Spleen (tissue), 11 donors: Measurements from ENCODE around the gene CUBN. TPM values are rescaled to one million over a fixed set of nuclear protein-coding genes. Genes with fewer than 3 reads are reported as not detected.

ENCODE experiments used
- DNase-seq: peaks from one replicate; pipeline ENCODE4 v3.0.0-alpha.2; 2020
- H3K27ac ChIP-seq, 8 donors: fragments of 200-600 bp; sonication (generic) in 7 of 8; 1 replicate in 4 of 8; 2 replicates in 4 of 8; pipeline versions ENCODE4 v1.5.0 to v1.8.0; 2016 to 2021; ENCODE audit warnings: inconsistent platforms in 4 of 8, mild to moderate bottlenecking in 4 of 8, moderate library complexity in 1 of 8
- H3K27me3 ChIP-seq, 7 donors: fragments of 200-600 bp; sonication (generic) in 6 of 7; replicated peaks in 1 of 7; 1 replicate in 4 of 7; 2 replicates in 3 of 7; pipeline versions ENCODE4 v1.5.0 to v1.8.0; 2016 to 2021; ENCODE audit warnings: inconsistent platforms in 3 of 7, mild to moderate bottlenecking in 1 of 7
- H3K36me3 ChIP-seq, 6 donors: fragments of 200-600 bp; sonication (generic) in 5 of 6; 1 replicate in 4 of 6; 2 replicates in 2 of 6; pipeline versions ENCODE4 v1.5.0 to v1.8.0; 2016 to 2021; ENCODE audit warnings: inconsistent platforms in 2 of 6
- H3K4me1 ChIP-seq, 6 donors: fragments of 200-600 bp; sonication (generic) in 5 of 6; 1 replicate in 3 of 6; 2 replicates in 3 of 6; pipeline versions ENCODE4 v1.5.0 to v1.8.0; 2016 to 2021; ENCODE audit warnings: inconsistent platforms in 3 of 6
- H3K4me3 ChIP-seq, 8 donors: fragments of 200-600 bp; sonication (generic) in 7 of 8; 1 replicate in 4 of 8; 2 replicates in 4 of 8; pipeline versions ENCODE4 v1.5.0 to v1.8.0; 2016 to 2021; ENCODE audit warnings: inconsistent platforms in 4 of 8, mild to moderate bottlenecking in 4 of 8, moderate library complexity in 2 of 8
- H3K9me3 ChIP-seq, 8 donors: fragments of 200-600 bp; sonication (generic) in 7 of 8; 1 replicate in 4 of 8; 2 replicates in 4 of 8; pipeline versions ENCODE4 v1.5.0 to v1.8.0; 2016 to 2021; ENCODE audit warnings: inconsistent platforms in 4 of 8
- CTCF ChIP-seq, 11 experiments: fragments of 200-600 bp in 7 of 11; fragments of 450-650 bp in 4 of 11; sonication (generic) in 4 of 11; IDR thresholded peaks in 8 of 11; conservative IDR thresholded peaks in 3 of 11; 1 replicate in 7 of 11; 2 replicates in 4 of 11; pipeline versions ENCODE4 v1.4.0 to v1.8.0; 2016 to 2021; ENCODE audit warnings: antibody characterized with exemption in 11 of 11, inconsistent platforms in 4 of 11, mild to moderate bottlenecking in 1 of 11
- POLR2A ChIP-seq, 3 donors: fragments of 450-650 bp; IDR thresholded peaks; one replicate each; pipeline ENCODE4 v1.5.1; 2017; ENCODE audit warnings: antibody characterized with exemption in 3 of 3, mild to moderate bottlenecking in 1 of 3
- POLR2AphosphoS5 ChIP-seq, 3 donors: sonication (generic); formaldehyde crosslinking; IDR thresholded peaks; one replicate each; pipeline ENCODE4 v1.5.1; 2017; ENCODE audit warnings: antibody characterized with exemption in 3 of 3
- WGBS, 5 donors: extraction: QIAGEN DNeasy Blood & Tissue Kit in 3 of 5; methylation state at CpG; one replicate each; pipeline versions ENCODE4 v1.1.5 to v1.1.7; 2013 to 2018; 5-methylcytosine and 5-hydroxymethylcytosine counted together
- intact Hi-C: fragments of 100-400 bp; cut with DNase I; formaldehyde crosslinking; loops from one replicate; pipeline ENCODE4 v1.15.0; 2023; ENCODE audit warnings: low total_unique reads
- polyA plus RNA-seq, 3 donors: library from polyadenylated mRNA; stranded (reverse); fragments of 200-250 nt; gene quantifications; one replicate each; pipeline ENCODE4 v1.2.1, GENCODE V29; 2013
- total RNA-seq, 7 donors: library from RNA; depleted of rRNA in 3 of 7; stranded (reverse); fragments of >200 nt in 3 of 7; fragmentation: NEBNext Ultra II Directional in 4 of 7; extraction: Animal tissue kit (Norgen Biotek cat#: 25700) in 4 of 7; gene quantifications; one replicate each; pipeline versions ENCODE4 v1.1.0 to v1.2.1, GENCODE V29; 2016 to 2021
- donor health status: healthy with polysubstance abuse.
- donor health status: DM: no; HTN: no; CAD: no; lungs with moderate emphysema.
- donor health status: DM: no; HTN: no; CAD: no.
- donor health status: Bipolar disorder and iron deficiency.
- donor health status: healthy.
- donor health status: DM: no; HTN: no; CAD: no.
- donor health status: DM: yes; HTN: yes; CAD: no.

CUBN gene
- total and polyA plus RNA-seq, 10 donors = 0.24 to 12.1 (median 5.4) TPM

DNA sequence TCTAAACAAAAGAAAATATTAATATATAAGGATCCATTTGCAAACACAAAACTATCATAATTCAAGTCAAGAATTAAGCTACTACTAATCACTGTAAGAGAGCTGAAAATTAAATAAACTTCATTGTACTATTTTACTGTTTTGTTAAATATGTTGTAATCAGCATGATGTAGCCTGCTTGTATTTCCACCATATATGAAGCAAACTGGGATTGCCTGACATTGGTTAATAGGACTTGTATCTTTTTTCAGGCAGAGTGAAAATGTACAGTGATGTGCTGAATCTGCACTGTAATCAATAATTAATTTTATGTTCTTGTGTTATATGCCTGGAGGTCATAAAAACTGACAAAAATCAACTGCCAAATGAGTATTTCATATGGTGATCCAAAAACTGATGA is 46.5 kb upstream of the CUBN start:
- intact Hi-C loops = no loop called here
- peaks cover 0 to 26% (median 18%) of the 10 kb centered on the region in 6 donors for H3K4me1 ChIP-seq
- H3K36me3 ChIP-seq = peaks cover 0 to 8% (median 0%) of the 10 kb centered on the region in 6 donors
- H3K4me3 ChIP-seq = no peak overlapping the region
- no peaks in the 10 kb centered on the region for H3K9me3 ChIP-seq
- no peaks in the 10 kb centered on the region for H3K27me3 ChIP-seq
- no peak for DNase-seq
- TF ChIP-seq POLR2A (IDR thresholded peaks at IDR 0.05) (no peak), CTCF (IDR thresholded peaks at IDR 0.05 in 8 of 11, conservative IDR thresholded peaks at IDR 0.05 in 3 of 11) (no peak), POLR2AphosphoS5 (IDR thresholded peaks at IDR 0.05) (no peak)
- peak overlapping the region in 3 of 8 donors; percentile 34 to 46 (median 42) for H3K27ac ChIP-seq

DNA sequence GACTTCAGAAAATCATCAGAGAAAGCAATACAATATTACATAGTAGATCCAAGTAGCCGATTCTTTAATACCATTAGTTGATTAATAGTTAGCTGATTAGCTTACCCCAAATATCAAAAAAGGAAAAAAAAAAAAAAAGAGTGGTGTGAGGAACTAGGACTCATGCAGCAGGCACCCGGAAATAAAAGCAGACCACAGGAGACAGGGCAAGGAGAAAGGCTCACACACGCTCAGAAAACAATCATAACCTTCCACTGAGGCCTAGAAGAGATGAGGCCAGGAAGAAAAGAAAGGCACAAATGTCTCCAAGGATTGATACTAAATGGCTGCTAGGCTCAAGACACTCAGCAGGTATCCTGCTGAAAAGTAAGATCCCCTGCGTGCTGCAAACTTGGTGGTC is 45.9 kb upstream of the CUBN start:
- 36 to 50% (median 44%) methylated on average over 4 of the region's 4 CpGs for WGBS, 5 donors
- Histone ChIP-seq H3K9me3 (no peaks in the 10 kb centered on the region), H3K27ac (peak overlapping the region in 3 of 8 donors; percentile 34 to 46 (median 42)), H3K36me3 (peaks cover 0 to 8% (median 0%) of the 10 kb centered on the region in 6 donors), H3K4me3 (no peak overlapping the region), H3K4me1 (peaks cover 0 to 26% (median 18%) of the 10 kb centered on the region in 6 donors), H3K27me3 (no peaks in the 10 kb centered on the region)
- no peak for TF ChIP-seq CTCF (IDR thresholded peaks at IDR 0.05 in 8 of 11, conservative IDR thresholded peaks at IDR 0.05 in 3 of 11)
- no peak for TF ChIP-seq POLR2A (IDR thresholded peaks at IDR 0.05)
- TF ChIP-seq POLR2AphosphoS5 (IDR thresholded peaks at IDR 0.05) = no peak
- no peak for DNase-seq
- intact Hi-C loops = no loop called here

DNA sequence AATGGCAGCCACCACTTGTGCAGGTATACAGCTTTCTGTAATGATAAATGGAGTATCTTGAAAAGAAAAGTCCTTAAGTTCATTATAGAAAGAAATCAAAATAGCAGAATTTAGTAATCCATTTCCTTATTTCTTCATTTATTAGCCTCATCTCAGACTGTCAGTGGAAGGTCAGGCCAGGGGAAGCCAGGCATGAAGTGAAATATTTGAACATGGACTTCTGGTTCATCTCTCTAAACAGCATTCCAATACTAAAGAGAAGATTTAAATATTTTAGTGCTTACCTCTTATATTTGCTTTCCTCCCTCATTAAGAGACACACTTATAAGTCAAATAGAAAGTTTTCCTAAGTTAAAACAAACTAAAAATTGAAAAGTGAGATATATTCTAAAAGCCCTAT is 45.0 kb upstream of the CUBN start:
- peaks cover 0 to 26% (median 18%) of the 10 kb centered on the region in 6 donors for H3K4me1 ChIP-seq
- H3K4me3 ChIP-seq = no peak overlapping the region
- no peak for TF ChIP-seq POLR2A (IDR thresholded peaks at IDR 0.05)
- TF ChIP-seq CTCF (IDR thresholded peaks at IDR 0.05 in 8 of 11, conservative IDR thresholded peaks at IDR 0.05 in 3 of 11) = no peak
- no peak for TF ChIP-seq POLR2AphosphoS5 (IDR thresholded peaks at IDR 0.05)
- no peak for DNase-seq
- no peak overlapping the region for H3K27ac ChIP-seq
- H3K36me3 ChIP-seq = peaks cover 0 to 8% (median 0%) of the 10 kb centered on the region in 6 donors
- intact Hi-C loops = no loop called here
- H3K27me3 ChIP-seq = no peaks in the 10 kb centered on the region
- H3K9me3 ChIP-seq = no peaks in the 10 kb centered on the region

DNA sequence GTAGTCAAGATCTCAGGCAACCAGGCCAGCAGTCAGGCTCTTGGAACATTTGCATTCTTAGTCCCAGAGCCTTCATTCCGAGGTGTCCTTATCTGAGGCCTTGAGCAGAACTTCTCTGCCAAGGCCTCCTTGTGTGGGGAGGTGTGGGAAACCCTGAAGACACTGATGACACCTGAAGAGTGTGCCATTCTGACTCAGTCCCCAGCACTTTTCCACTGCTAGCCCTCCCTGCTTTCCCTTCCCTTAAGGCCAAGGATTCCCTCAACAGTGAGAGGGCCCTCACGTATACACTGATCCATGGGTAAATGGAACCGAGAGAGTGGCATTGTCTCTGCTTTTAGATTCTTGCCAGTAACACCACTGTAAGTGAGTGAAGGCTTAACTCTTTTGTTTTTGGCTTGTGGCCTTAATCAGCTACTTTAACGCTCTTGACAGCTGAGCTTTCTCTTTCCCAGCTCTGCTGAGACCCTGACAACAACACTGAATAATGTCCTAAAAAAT is 41.6 kb upstream of the CUBN start:
- Histone ChIP-seq H3K27me3 (no peaks in the 10 kb centered on the region), H3K4me1 (peaks cover 0 to 23% (median 16%) of the 10 kb centered on the region in 6 donors), H3K27ac (no peak overlapping the region), H3K9me3 (no peaks in the 10 kb centered on the region), H3K36me3 (peaks cover 0 to 8% (median 0%) of the 10 kb centered on the region in 6 donors), H3K4me3 (no peak overlapping the region)
- no peak for TF ChIP-seq CTCF (IDR thresholded peaks at IDR 0.05 in 8 of 11, conservative IDR thresholded peaks at IDR 0.05 in 3 of 11)
- TF ChIP-seq POLR2AphosphoS5 (IDR thresholded peaks at IDR 0.05) = no peak
- no peak for TF ChIP-seq POLR2A (IDR thresholded peaks at IDR 0.05)
- intact Hi-C loops = no loop called here
- no peak for DNase-seq
- WGBS, 5 donors = 76 to 88% (median 85%) methylated on average over 4 of the region's 4 CpGs
